ENCODE measurements around the gene SCN4B. TPM values are rescaled to one million over a fixed set of nuclear protein-coding genes. Genes with fewer than 3 reads are reported as not detected.

The SCN4B gene
- total RNA-seq, 1 experiment from 2014 or later, result not detected

DNA sequence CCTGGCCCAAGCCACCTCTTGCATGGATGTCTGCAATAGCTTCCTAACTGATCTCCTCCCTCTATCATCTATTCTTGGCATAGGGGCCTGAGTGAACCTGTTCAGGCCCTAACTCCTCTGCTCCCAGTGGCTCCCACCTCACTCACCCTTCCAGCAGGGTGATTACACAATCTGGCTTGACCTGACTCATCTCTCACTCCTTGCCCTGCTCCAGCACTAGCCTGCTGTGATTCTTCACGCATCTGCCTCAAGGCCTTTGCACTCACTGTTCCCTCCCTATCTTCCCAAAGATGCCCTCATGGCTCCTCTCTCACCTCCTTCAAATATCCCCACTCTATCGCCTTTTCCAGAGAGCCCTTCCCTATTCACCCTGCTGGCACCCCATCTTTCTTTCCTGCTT is 10.5 kb downstream of the SCN4B start:
- BruUV-seq (replicated peaks), result no TSS peak
- no peaks in the 10 kb centered on the region for H3K36me3 ChIP-seq (ENCODE audit: low read depth)
- no peak overlapping the region for H2AFZ ChIP-seq
- no peak overlapping the region for H3K4me2 ChIP-seq
- DNase-seq, result peak; percentile 25 to 73
- peaks cover 5% of the 10 kb centered on the region; the same call in 1 of the 2 replicates for H3F3A ChIP-seq (ENCODE audit: insufficient read depth, low read depth)
- no peaks in the 10 kb centered on the region for H3K9me3 ChIP-seq (ENCODE audit: insufficient read depth, low read depth)
- peaks cover 22% of the 10 kb centered on the region for H3K27me3 ChIP-seq (ENCODE audit: insufficient read depth, low read depth)
- no peak overlapping the region for H3K27ac ChIP-seq
- POLR2A ChIA-PET (ENCODE audit: unreplicated experiment), result interaction anchor here (0.6 kb wide), 1 partner anchor 530 kb away, joined by 3 read pairs; no protein-coding TSS in a partner anchor
- no peak overlapping the region for H3K4me3 ChIP-seq
- intact Hi-C loops (cut with micrococcal nuclease; ENCODE audit: unreplicated experiment), result no loop called here
- no peaks in the 10 kb centered on the region for H3K9me2 ChIP-seq (ENCODE audit: insufficient read depth)
- no peaks in the 10 kb centered on the region for H3K79me2 ChIP-seq (ENCODE audit: low read depth)
- no peaks in the 10 kb centered on the region for H4K20me1 ChIP-seq (ENCODE audit: insufficient read depth)
- CTCF ChIA-PET, result no interaction called here
- no peak for TF ChIP-seq EZH2 (IDR thresholded peaks at IDR 0.05; ENCODE audit: low read depth)
- TF ChIP-seq, protein P1, sequence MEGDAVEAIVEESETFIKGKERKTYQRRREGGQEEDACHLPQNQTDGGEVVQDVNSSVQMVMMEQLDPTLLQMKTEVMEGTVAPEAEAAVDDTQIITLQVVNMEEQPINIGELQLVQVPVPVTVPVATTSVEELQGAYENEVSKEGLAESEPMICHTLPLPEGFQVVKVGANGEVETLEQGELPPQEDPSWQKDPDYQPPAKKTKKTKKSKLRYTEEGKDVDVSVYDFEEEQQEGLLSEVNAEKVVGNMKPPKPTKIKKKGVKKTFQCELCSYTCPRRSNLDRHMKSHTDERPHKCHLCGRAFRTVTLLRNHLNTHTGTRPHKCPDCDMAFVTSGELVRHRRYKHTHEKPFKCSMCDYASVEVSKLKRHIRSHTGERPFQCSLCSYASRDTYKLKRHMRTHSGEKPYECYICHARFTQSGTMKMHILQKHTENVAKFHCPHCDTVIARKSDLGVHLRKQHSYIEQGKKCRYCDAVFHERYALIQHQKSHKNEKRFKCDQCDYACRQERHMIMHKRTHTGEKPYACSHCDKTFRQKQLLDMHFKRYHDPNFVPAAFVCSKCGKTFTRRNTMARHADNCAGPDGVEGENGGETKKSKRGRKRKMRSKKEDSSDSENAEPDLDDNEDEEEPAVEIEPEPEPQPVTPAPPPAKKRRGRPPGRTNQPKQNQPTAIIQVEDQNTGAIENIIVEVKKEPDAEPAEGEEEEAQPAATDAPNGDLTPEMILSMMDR (conservative IDR thresholded peaks at IDR 0.05), result no peak
- H3K4me1 ChIP-seq (replicated peaks; ENCODE audit: insufficient read depth), result peaks cover 6% of the 10 kb centered on the region; the same call in 1 of the 2 replicates

DNA sequence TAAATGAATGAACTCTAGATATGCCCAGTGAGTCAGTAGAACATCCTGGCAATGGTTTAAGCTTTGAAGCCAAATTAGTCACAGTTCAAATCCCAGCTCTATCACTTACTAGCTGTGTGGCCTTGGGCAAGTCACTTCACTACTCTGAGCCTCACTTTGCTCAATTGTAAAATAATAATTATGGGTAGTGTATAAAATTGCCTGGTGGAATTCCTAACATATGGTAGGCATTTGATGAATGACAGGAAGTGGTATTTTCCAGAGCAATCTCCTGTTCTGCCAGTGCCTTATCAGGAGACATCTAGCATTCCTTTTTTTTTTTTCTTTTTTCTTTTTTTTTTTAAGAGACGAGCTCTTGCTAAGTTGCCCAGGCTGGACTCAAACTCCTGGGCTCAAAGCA is 13.0 kb downstream of the SCN4B start:
- Histone ChIP-seq H3K9me3 (ENCODE audit: insufficient read depth, low read depth) (no peaks in the 10 kb centered on the region), H3F3A (ENCODE audit: insufficient read depth, low read depth) (peaks cover 5% of the 10 kb centered on the region; the same call in 1 of the 2 replicates), H3K4me1 (replicated peaks; ENCODE audit: insufficient read depth) (peaks cover 6% of the 10 kb centered on the region; the same call in 1 of the 2 replicates), H3K9me2 (ENCODE audit: insufficient read depth) (no peaks in the 10 kb centered on the region), H3K27ac (no peak overlapping the region), H3K4me3 (no peak overlapping the region), H3K4me2 (no peak overlapping the region), H3K79me2 (ENCODE audit: low read depth) (no peaks in the 10 kb centered on the region), H3K36me3 (ENCODE audit: low read depth) (no peaks in the 10 kb centered on the region), H2AFZ (no peak overlapping the region), H3K27me3 (ENCODE audit: insufficient read depth, low read depth) (peaks cover 12% of the 10 kb centered on the region), H4K20me1 (ENCODE audit: insufficient read depth) (no peaks in the 10 kb centered on the region)
- POLR2A ChIA-PET (ENCODE audit: unreplicated experiment), result interaction anchor here (0.6 kb wide), 2 partner anchors 384 to 404 kb away, joined by 3 read pairs; no protein-coding TSS in a partner anchor
- no TSS peak for BruUV-seq (replicated peaks)
- DNase-seq, result peak in 1 of 2 experiments; percentile 58
- CTCF ChIA-PET, result interaction anchor here (0.6 to 0.7 kb wide), 3 partner anchors 10 to 1111 kb away, joined by 3 read pairs; no protein-coding TSS in a partner anchor
- no peak for TF ChIP-seq EZH2 (IDR thresholded peaks at IDR 0.05; ENCODE audit: low read depth)
- TF ChIP-seq, protein P1 (conservative IDR thresholded peaks at IDR 0.05), result no peak
- intact Hi-C loops (cut with micrococcal nuclease; ENCODE audit: unreplicated experiment), result no loop called here

DNA sequence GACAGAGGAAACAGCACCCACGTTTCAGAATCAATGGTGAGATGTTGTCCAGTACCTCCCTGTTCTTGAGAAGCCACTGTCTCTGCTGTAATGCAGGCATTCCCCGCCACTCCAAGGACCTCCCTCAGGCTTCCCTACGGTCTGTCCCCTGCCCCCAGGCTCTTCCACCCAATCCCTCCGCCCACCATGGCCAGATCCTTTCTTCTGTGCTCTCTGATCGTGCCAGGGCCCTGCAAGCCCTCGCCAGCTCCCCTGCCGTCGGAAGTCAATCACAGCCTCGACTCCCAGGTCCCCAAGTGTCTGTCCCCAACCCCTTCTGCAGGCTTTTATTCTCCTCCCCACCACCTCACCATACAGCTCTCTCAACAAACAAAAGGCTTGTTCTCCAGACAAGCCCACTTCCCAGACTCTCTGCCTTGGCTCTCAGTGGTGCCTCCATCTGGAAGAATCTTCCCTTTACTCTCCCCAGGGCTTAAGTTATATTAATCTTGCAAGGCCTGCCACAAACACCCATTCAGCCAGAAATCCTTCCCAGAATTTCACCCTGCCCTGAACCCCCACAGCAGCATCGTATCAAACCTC is 13.7 kb downstream of the SCN4B start:
- Histone ChIP-seq H3K79me2 (ENCODE audit: low read depth) (no peaks in the 10 kb centered on the region), H3F3A (ENCODE audit: insufficient read depth, low read depth) (peaks cover 5% of the 10 kb centered on the region; the same call in 1 of the 2 replicates), H4K20me1 (ENCODE audit: insufficient read depth) (no peaks in the 10 kb centered on the region), H3K4me1 (replicated peaks; ENCODE audit: insufficient read depth) (peaks cover 6% of the 10 kb centered on the region; the same call in 1 of the 2 replicates), H3K9me2 (ENCODE audit: insufficient read depth) (no peaks in the 10 kb centered on the region), H3K9me3 (ENCODE audit: insufficient read depth, low read depth) (no peaks in the 10 kb centered on the region), H3K4me3 (no peak overlapping the region), H3K4me2 (no peak overlapping the region), H3K27ac (no peak overlapping the region), H2AFZ (no peak overlapping the region), H3K27me3 (ENCODE audit: insufficient read depth, low read depth) (peaks cover 11% of the 10 kb centered on the region), H3K36me3 (ENCODE audit: low read depth) (no peaks in the 10 kb centered on the region)
- DNase-seq, result no peak
- BruUV-seq (replicated peaks), result no TSS peak
- intact Hi-C loops (cut with micrococcal nuclease; ENCODE audit: unreplicated experiment), result no loop called here
- no peak for TF ChIP-seq EZH2 (IDR thresholded peaks at IDR 0.05; ENCODE audit: low read depth)
- TF ChIP-seq, protein P1 (conservative IDR thresholded peaks at IDR 0.05), result no peak
- ChIA-PET POLR2A (ENCODE audit: unreplicated experiment) (interaction anchor here (0.6 kb wide), 1 partner anchor 405 kb away, joined by 3 read pairs; no protein-coding TSS in a partner anchor), CTCF (no interaction called here)

All from PC-9 (cell line).